Esophagus muscularis mucosa (tissue), 2 donors: ENCODE results near the gene YBX2.
A peak's percentile ranks its signal among the peaks of the same experiment; 100 is the strongest.

Experiments used
- EP300 ChIP-seq: sonication (generic); formaldehyde crosslinking; IDR thresholded peaks from one replicate; pipeline ENCODE4 v1.6.1; 2017; ENCODE audit warnings: antibody characterized with exemption
- POLR2A ChIP-seq: fragments of 450-650 bp; IDR thresholded peaks from one replicate; pipeline ENCODE4 v1.6.1; 2017; ENCODE audit warnings: antibody characterized with exemption, moderate library complexity, mild to moderate bottlenecking, low read depth

DNA sequence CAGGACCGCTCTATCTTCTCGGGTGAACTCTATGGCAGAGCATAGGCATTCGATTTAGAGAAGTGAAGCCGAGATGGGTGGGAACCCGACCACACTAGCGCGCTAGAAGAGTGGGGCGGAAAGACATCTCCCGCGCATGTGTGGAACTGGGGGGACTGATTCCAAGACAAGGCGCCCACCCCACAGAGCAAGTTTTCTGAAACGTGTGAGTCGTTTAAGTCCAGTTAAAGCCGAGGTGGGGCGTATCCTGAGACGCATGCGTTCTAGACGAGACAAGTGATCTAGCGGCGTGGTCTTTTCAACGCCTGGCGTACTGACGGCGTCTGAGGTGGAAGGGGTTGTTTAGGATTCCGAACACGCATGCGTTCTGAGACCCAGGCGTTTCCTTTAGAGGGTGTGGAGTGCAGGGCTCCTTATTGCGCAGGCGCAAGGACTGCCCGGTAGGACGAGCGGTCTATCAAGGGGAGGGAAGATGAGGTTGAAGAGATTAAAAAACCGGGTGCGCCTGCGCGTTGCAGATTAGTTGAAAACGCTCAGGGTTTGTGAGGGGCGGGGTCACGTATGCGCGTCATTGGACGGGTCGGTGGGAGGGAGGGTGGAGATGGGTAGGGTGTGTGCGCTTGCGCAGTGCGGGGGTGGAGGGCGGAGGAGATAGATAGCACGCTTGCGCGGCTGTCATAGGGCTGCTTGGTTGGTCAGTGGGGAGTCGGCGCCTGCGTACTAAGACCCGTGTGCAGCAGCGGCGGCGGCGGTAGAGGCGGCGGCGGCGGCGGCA, 12.7 kb upstream of the YBX2 start, which contains the start of gene EIF5A:
- TF ChIP-seq EP300 (no peak), POLR2A (peak; percentile 96)
